ENCODE results near the gene TMEM179.

TMEM179 gene

GRCh38 chr14:104544362-104544961, 60.1 kb downstream of the TMEM179 start:
- no peak for DNase-seq (ENCODE audit: low read depth in 2 of 2)

- DNase-seq (ENCODE audit: low read depth in 2 of 2) = no peak
Measured at GRCh38 chr14:104542871-104543830, 61.4 kb downstream of the TMEM179 start.

DNA sequence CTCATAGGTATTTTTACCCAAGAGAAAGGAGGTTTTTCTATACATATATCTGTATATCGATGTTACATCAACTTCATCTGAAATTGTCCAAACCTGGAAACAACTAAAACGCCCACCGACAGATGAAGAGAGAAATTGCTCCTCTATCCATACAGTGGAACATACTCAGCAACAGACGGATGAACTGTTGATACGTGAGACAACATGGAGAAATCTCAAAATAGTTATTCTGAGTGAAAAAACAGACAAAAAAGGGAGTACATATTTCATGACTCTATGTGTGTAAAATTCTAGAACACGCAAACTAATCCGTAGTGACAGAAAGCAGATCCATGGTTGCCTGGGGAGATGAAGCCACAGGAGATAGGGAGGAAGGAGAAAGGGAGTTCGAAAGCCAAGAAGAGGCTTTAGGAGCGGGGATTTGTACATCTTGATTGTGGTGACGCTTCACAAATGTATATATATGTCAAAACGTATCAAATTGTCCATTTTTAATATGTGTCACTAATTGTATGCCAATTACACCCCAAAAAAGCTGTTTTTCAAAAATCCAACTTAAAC, 62.6 kb downstream of the TMEM179 start:
- no peak for DNase-seq (ENCODE audit: low read depth in 2 of 2)
